H1 (cell line): ENCODE data around the gene CCK. TPM values are rescaled to one million over a fixed set of nuclear protein-coding genes. Genes with fewer than 3 reads are reported as not detected.

Source experiments
- CTCF ChIA-PET: fragments of 300-600 bp; sonication (Branson Sonifier 250); formaldehyde crosslinking; loops from one replicate; lab custom pipeline; 2021; ENCODE audit not compliant: partially characterized antibody; lab: Charles Lee
- POLR2A ChIA-PET: fragments of 300-600 bp; sonication (Branson Sonifier 250); formaldehyde crosslinking; loops from one replicate; lab custom pipeline; 2021; ENCODE audit warnings: inconsistent platforms; ENCODE audit not compliant: partially characterized antibody; lab: Charles Lee
- DNase-seq, 2 experiments: peaks; one replicate each; pipeline versions ENCODE4 v3.0.0 to v3.0.0-alpha.2; 2010 to 2022; ENCODE audit warnings: low spot score in 2 of 2, low read depth in 1 of 2, mixed read lengths in 1 of 2
- FAIRE-seq: peaks from 2 replicates; lab custom pipeline; 2011; peaks lifted over from hg19 to GRCh38; lab: Jason Lieb, UNC
- H2AFZ ChIP-seq: 2 replicates; pipeline ENCODE4 v1.8.1; 2012; ENCODE audit warnings: low read length, inconsistent platforms
- H2AK5ac ChIP-seq: 2 replicates; pipeline ENCODE4 v1.6.1; 2013; ENCODE audit warnings: low read depth, low read length
- H2BK120ac ChIP-seq: replicated peaks from 2 replicates; pipeline ENCODE3; 2013; ENCODE audit warnings: low read depth, low read length, inconsistent platforms
- H2BK12ac ChIP-seq: 2 replicates; pipeline ENCODE4 v1.6.1; 2013; ENCODE audit warnings: low read depth, low read length
- H2BK15ac ChIP-seq: 2 replicates; pipeline ENCODE4 v1.6.1; 2013; ENCODE audit warnings: low read length
- H2BK20ac ChIP-seq: 2 replicates; pipeline ENCODE4 v1.6.1; 2013; ENCODE audit warnings: low read length
- H2BK5ac ChIP-seq: 2 replicates; pipeline ENCODE4 v1.6.1; 2013; ENCODE audit warnings: low read depth, low read length
- H3K14ac ChIP-seq: 2 replicates; pipeline ENCODE4 v1.6.1; 2013; ENCODE audit warnings: inconsistent platforms; ENCODE audit not compliant: insufficient read length
- H3K18ac ChIP-seq: 2 replicates; pipeline ENCODE4 v1.6.1; 2013; ENCODE audit warnings: low read length; ENCODE audit errors: extremely low read depth
- H3K23ac ChIP-seq: 2 replicates; pipeline ENCODE4 v1.6.1; 2013; ENCODE audit warnings: inconsistent platforms; ENCODE audit not compliant: insufficient read length
- H3K23me2 ChIP-seq: 2 replicates; pipeline ENCODE4 v1.6.1; 2013; ENCODE audit warnings: low read depth, low read length
- H3K27ac ChIP-seq: 2 replicates; pipeline ENCODE4 v1.6.1; 2011; ENCODE audit warnings: low read depth, low read length, inconsistent platforms
- H3K27me3 ChIP-seq, 4 experiments: replicated peaks in 1 of 4; 1 replicate in 1 of 4; 2 replicates in 3 of 4; pipeline versions ENCODE4 v1.6.1 to v1.8.1; 2011 to 2013; ENCODE audit warnings: low read length in 3 of 4, mild to moderate bottlenecking in 3 of 4, inconsistent platforms in 2 of 4, mixed read lengths in 2 of 4, moderate library complexity in 1 of 4; ENCODE audit not compliant: control insufficient read depth in 3 of 4, insufficient read depth in 3 of 4; ENCODE audit errors: extremely low read depth in 1 of 4
- H3K36me3 ChIP-seq, 4 experiments: 2 replicates each; pipeline versions ENCODE4 v1.6.1 to v1.8.1; 2011 to 2013; ENCODE audit warnings: mild to moderate bottlenecking in 4 of 4, low read length in 3 of 4, moderate library complexity in 2 of 4, control low read depth in 1 of 4, inconsistent platforms in 1 of 4; ENCODE audit not compliant: insufficient read depth in 4 of 4, control insufficient read depth in 2 of 4
- H3K4ac ChIP-seq: replicated peaks from 2 replicates; pipeline ENCODE3; 2013; ENCODE audit warnings: low read length, low read depth, mixed read lengths, inconsistent platforms; ENCODE audit not compliant: insufficient read length
- H3K4me1 ChIP-seq, 4 experiments: replicated peaks in 1 of 4; 1 replicate in 1 of 4; 2 replicates in 3 of 4; pipeline versions ENCODE4 v1.6.1 to v1.8.1; 2011 to 2013; ENCODE audit warnings: low read length in 3 of 4, inconsistent platforms in 2 of 4, mixed read lengths in 1 of 4; ENCODE audit not compliant: insufficient read depth in 4 of 4, control insufficient read depth in 3 of 4
- H3K4me2 ChIP-seq, 2 experiments: 2 replicates each; pipeline versions ENCODE4 v1.6.1 to v1.8.1; 2011 to 2013; ENCODE audit warnings: low read depth in 2 of 2, low read length in 2 of 2, control low read depth in 1 of 2, inconsistent platforms in 1 of 2, mild to moderate bottlenecking in 1 of 2; ENCODE audit not compliant: insufficient read depth in 1 of 2
- H3K4me3 ChIP-seq, 4 experiments: fragments of 200-600, 300-600 bp in 1 of 4; sonication (generic), shearing (Covaris generic), sonication (Bioruptor Twin) in 1 of 4; 2 replicates each; pipeline versions ENCODE4 v1.5.1 to v1.8.1; 2011 to 2016; ENCODE audit warnings: low read length in 4 of 4, low read depth in 3 of 4, control low read depth in 2 of 4, inconsistent platforms in 2 of 4, mild to moderate bottlenecking in 2 of 4, mixed read lengths in 1 of 4, moderate library complexity in 1 of 4; ENCODE audit not compliant: insufficient read depth in 2 of 4; ENCODE audit errors: extremely low read depth in 1 of 4
- H3K56ac ChIP-seq: replicated peaks from 2 replicates; pipeline ENCODE3; 2013; ENCODE audit warnings: low read depth, mild to moderate bottlenecking, mixed read lengths, low read length, inconsistent platforms; ENCODE audit not compliant: insufficient read length
- H3K79me1 ChIP-seq: 2 replicates; pipeline ENCODE4 v1.6.1; 2013; ENCODE audit warnings: low read depth, low read length, control low read depth
- H3K79me2 ChIP-seq, 2 experiments: 2 replicates each; pipeline versions ENCODE4 v1.6.1 to v1.8.1; 2012 to 2013; ENCODE audit warnings: low read length in 2 of 2, mild to moderate bottlenecking in 2 of 2, inconsistent platforms in 1 of 2; ENCODE audit not compliant: insufficient read depth in 2 of 2, control insufficient read depth in 1 of 2
- H3K9ac ChIP-seq, 4 experiments: replicated peaks in 1 of 4; 1 replicate in 1 of 4; 2 replicates in 3 of 4; pipeline versions ENCODE4 v1.6.1 to v1.8.1; 2011 to 2013; ENCODE audit warnings: low read depth in 3 of 4, low read length in 3 of 4, control low read depth in 2 of 4, mild to moderate bottlenecking in 2 of 4, moderate library complexity in 2 of 4, inconsistent platforms in 1 of 4; ENCODE audit errors: extremely low read depth in 1 of 4
- H3K9me3 ChIP-seq, 2 experiments: 2 replicates each; pipeline versions ENCODE4 v1.6.1 to v1.8.1; 2012 to 2013; ENCODE audit warnings: mild to moderate bottlenecking in 2 of 2, moderate library complexity in 2 of 2, control low read depth in 1 of 2, inconsistent platforms in 1 of 2, low read depth in 1 of 2, low read length in 1 of 2, mixed read lengths in 1 of 2; ENCODE audit not compliant: insufficient read depth in 2 of 2
- H4K20me1 ChIP-seq, 2 experiments: replicated peaks in 1 of 2; 2 replicates each; pipeline versions ENCODE3 to v1.8.1; 2011 to 2013; ENCODE audit warnings: inconsistent platforms in 2 of 2, low read length in 2 of 2, mild to moderate bottlenecking in 1 of 2; ENCODE audit not compliant: insufficient read depth in 2 of 2, control insufficient read depth in 1 of 2
- H4K5ac ChIP-seq: 2 replicates; pipeline ENCODE4 v1.6.1; 2013; ENCODE audit warnings: low read length, low read depth, mixed read lengths, inconsistent platforms; ENCODE audit not compliant: insufficient read length
- H4K8ac ChIP-seq: 2 replicates; pipeline ENCODE4 v1.8.0; 2013; ENCODE audit warnings: mild to moderate bottlenecking, moderate library complexity, low read length, inconsistent platforms; ENCODE audit not compliant: insufficient read depth; ENCODE audit errors: extremely low read depth
- H4K91ac ChIP-seq: replicated peaks from 2 replicates; pipeline ENCODE3; 2013; ENCODE audit warnings: low read length, mixed read lengths, inconsistent platforms; ENCODE audit not compliant: insufficient read length
- FOSL1 ChIP-seq: IDR thresholded peaks from 2 replicates; pipeline ENCODE4 v1.6.1; 2011; ENCODE audit warnings: mild to moderate bottlenecking, low read depth, low read length, moderate library complexity; ENCODE audit not compliant: insufficient read depth
- SAP30 ChIP-seq: fragments of 300-600 bp; sonication (generic); IDR thresholded peaks from 2 replicates; pipeline ENCODE4 v1.7.1; 2012; ENCODE audit warnings: low read length, moderate library complexity, mild to moderate bottlenecking, inconsistent platforms; ENCODE audit not compliant: insufficient read depth, insufficient replicate concordance
- SIRT6 ChIP-seq: IDR thresholded peaks from one replicate; pipeline ENCODE4 v1.7.1; 2012; ENCODE audit warnings: low read length, inconsistent platforms
- TBP ChIP-seq: IDR thresholded peaks from 2 replicates; pipeline ENCODE4 v1.6.1; 2011; ENCODE audit warnings: low read depth, low read length, improper control_type of control experiment
- TCF12 ChIP-seq: IDR thresholded peaks from 2 replicates; pipeline ENCODE4 v1.6.1; 2011; ENCODE audit warnings: low read depth, mild to moderate bottlenecking, low read length
- TEAD4 ChIP-seq: IDR thresholded peaks from 2 replicates; pipeline ENCODE4 v1.6.1; 2012; ENCODE audit warnings: low read depth, low read length, inconsistent platforms, mixed read lengths
- WGBS, 2 experiments: shearing (Covaris generic) in 1 of 2; methylation state at CpG; one replicate each; pipeline versions ENCODE4 v1.1.6 to v1.1.7; 2013 to 2015; ENCODE audit warnings: low lambda C conversion rate in 2 of 2, mixed read lengths in 2 of 2, inconsistent platforms in 1 of 2, low coverage in 1 of 2, missing lambda C conversion rate in 1 of 2; ENCODE audit not compliant: insufficient replicate concordance in 2 of 2, insufficient coverage in 1 of 2, insufficient read length in 1 of 2; ENCODE audit errors: extremely low coverage in 1 of 2, missing lambda C conversion rate in 1 of 2; 5-methylcytosine and 5-hydroxymethylcytosine counted together
- polyA plus RNA-seq, 7 experiments: library from polyadenylated mRNA; depleted of rRNA in 3 of 7; stranded (reverse) in 5 of 7; unstranded in 2 of 7; fragments of >200 nt in 5 of 7; fragments of 200-250 nt in 2 of 7; gene quantifications; 1 replicate in 5 of 7; 2 replicates in 1 of 7; 4 replicates in 1 of 7; pipeline versions ENCODE4 v1.2.1 to v1.2.3, GENCODE V29; 2011 to 2013; ENCODE audit warnings: missing spikeins in 2 of 7, mixed read lengths in 2 of 7
- total RNA-seq: library from RNA; stranded (reverse); fragmentation: NEBNext Ultra II Directional; extraction: Animal tissue kit (Norgen Biotek cat#: 25700); gene quantifications from 2 replicates; pipeline ENCODE4 v1.2.1, GENCODE V29; 2021

CCK gene
- total and polyA plus RNA-seq, 2 of the 8 experiments (the other 6 are each of a cell fraction or from before 2014, with no cell fraction given): 0.99 to 2.8 TPM

DNA sequence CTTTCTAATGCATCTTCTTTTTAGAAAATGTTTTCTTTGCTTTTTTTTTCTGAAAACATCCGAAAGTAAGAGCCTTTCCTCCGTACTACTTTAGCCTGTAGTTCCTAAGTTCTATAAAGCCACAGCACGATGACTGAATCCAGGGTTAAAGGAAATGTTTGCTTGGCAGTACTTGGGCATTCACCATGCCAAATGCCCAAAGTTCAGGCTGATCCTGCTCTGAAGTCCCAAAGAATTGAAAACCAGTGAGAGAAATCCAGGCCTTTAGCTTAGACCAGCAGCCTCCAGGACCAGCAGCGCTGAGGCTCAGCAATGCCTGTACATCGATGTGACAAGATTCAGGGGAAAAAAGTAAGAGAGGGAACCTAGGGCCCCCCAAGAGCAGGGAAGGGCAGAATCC is 35.1 kb downstream of the CCK start:
- no peak overlapping the region for H3K4me3 ChIP-seq
- H3K79me1 ChIP-seq: no peaks in the 10 kb centered on the region
- WGBS, 2 experiments: 91% methylated on average over 5 of the region's 5 CpGs; no CpG with 5 or more reads in 1 of the 2 experiments
- no peaks in the 10 kb centered on the region for H3K9me3 ChIP-seq
- no peak overlapping the region for H2BK20ac ChIP-seq
- no peak overlapping the region for H2BK15ac ChIP-seq
- H3K18ac ChIP-seq: no peak overlapping the region
- TF ChIP-seq FOSL1: no peak
- no peak for TF ChIP-seq SIRT6
- no peak for TF ChIP-seq TEAD4
- TF ChIP-seq TCF12: no peak
- TF ChIP-seq SAP30: no peak
- TF ChIP-seq TBP: no peak
- no peak overlapping the region for H2AFZ ChIP-seq
- no peak overlapping the region for H2BK120ac ChIP-seq
- no peak for DNase-seq
- H4K91ac ChIP-seq: no peak overlapping the region
- H2AK5ac ChIP-seq: no peak overlapping the region
- no peak overlapping the region for H3K27ac ChIP-seq
- no peak overlapping the region for H4K5ac ChIP-seq
- ChIA-PET POLR2A (no interaction called here), CTCF (interaction anchor here (0.7 to 6.1 kb wide), 6 partner anchors 15 to 314 kb away, joined by 3 to 69 read pairs (median 15); partner anchors contain the start of gene VIPR1)
- no peak for FAIRE-seq
- H2BK12ac ChIP-seq: no peak overlapping the region
- H3K4me2 ChIP-seq: no peak overlapping the region
- no peak overlapping the region for H3K9ac ChIP-seq
- no peak overlapping the region for H3K23ac ChIP-seq
- H4K20me1 ChIP-seq: no peaks in the 10 kb centered on the region
- no peak overlapping the region for H3K4ac ChIP-seq
- no peaks in the 10 kb centered on the region; the same call in 1 of the 2 replicates for H3K23me2 ChIP-seq
- no peak overlapping the region for H2BK5ac ChIP-seq
- H3K36me3 ChIP-seq: no peaks in the 10 kb centered on the region
- no peak overlapping the region for H4K8ac ChIP-seq
- H3K4me1 ChIP-seq: 0 out of 7 replicates have a peak, but pooled peaks cover 0 to 4% (median 0%) of the 10 kb centered on the region in 4 experiments
- no peak overlapping the region for H3K56ac ChIP-seq
- no peak overlapping the region for H3K14ac ChIP-seq
- no peaks in the 10 kb centered on the region for H3K79me2 ChIP-seq
- H3K27me3 ChIP-seq: no peaks in the 10 kb centered on the region; a peak in 1 of 7 replicates
